MCF 10A (cell line): ENCODE measurements around the gene AGT. TPM values are rescaled to one million over a fixed set of nuclear protein-coding genes. Genes with fewer than 3 reads are reported as not detected.

Source experiments
- BruUV-seq: library from RNA; stranded (reverse); fragments of 400-500 nt; replicated peaks from 2 replicates; lab custom pipeline; 2021; lab: Mats Ljungman, UMichigan
- CTCF ChIA-PET: fragments of 300-600 bp; sonication (Branson Sonifier 250); formaldehyde crosslinking; extraction: SDS; loops from one replicate; lab custom pipeline; 2021; ENCODE audit warnings: antibody characterized with exemption, inconsistent platforms; lab: Yijun Ruan, JAX
- POLR2A ChIA-PET: fragments of 300-600, 350-650 bp; sonication (Branson Sonifier 250); formaldehyde crosslinking; extraction: SDS; loops from one replicate; lab custom pipeline; 2020; ENCODE audit warnings: antibody characterized with exemption, inconsistent platforms; lab: Yijun Ruan, JAX
- DNase-seq: peaks from one replicate; pipeline ENCODE4 v3.0.0-alpha.2; 2018; ENCODE audit not compliant: unreplicated experiment
- H3K27ac Mint-ChIP-seq: one replicate; pipeline ENCODE4 v1.8.0; 2022; ENCODE audit warnings: mild to moderate bottlenecking, low read depth, mixed read lengths; ENCODE audit not compliant: unreplicated experiment
- H3K27me3 Mint-ChIP-seq: one replicate; pipeline ENCODE4 v1.8.0; 2022; ENCODE audit warnings: mixed read lengths; ENCODE audit not compliant: insufficient read depth, unreplicated experiment
- H3K36me3 Mint-ChIP-seq: one replicate; pipeline ENCODE4 v1.8.0; 2022; ENCODE audit warnings: mild to moderate bottlenecking, moderate library complexity, mixed read lengths; ENCODE audit not compliant: insufficient read depth, unreplicated experiment
- H3K4me1 Mint-ChIP-seq: one replicate; pipeline ENCODE4 v1.8.0; 2022; ENCODE audit warnings: mixed read lengths; ENCODE audit not compliant: insufficient read depth, unreplicated experiment
- H3K4me3 Mint-ChIP-seq: one replicate; pipeline ENCODE4 v1.8.0; 2022; ENCODE audit warnings: mild to moderate bottlenecking, moderate library complexity, mixed read lengths; ENCODE audit not compliant: unreplicated experiment
- H3K9me3 Mint-ChIP-seq: one replicate; pipeline ENCODE4 v1.8.0; 2022; ENCODE audit warnings: mixed read lengths; ENCODE audit not compliant: unreplicated experiment
- CTCF ChIP-seq: fragments of 200-600 bp; IDR thresholded peaks from one replicate; pipeline ENCODE4 v1.8.0; 2022; ENCODE audit warnings: antibody characterized with exemption, mild to moderate bottlenecking; ENCODE audit not compliant: unreplicated experiment
- intact Hi-C: fragments of 100-400 bp; cut with micrococcal nuclease; formaldehyde crosslinking; loops from 2 replicates; pipeline ENCODE4 v1.14.1; 2022
- total RNA-seq: library from RNA; stranded (reverse); gene quantifications from 2 replicates; pipeline ENCODE4 v1.2.3, GENCODE V29; 2022

AGT gene
- total RNA-seq, 1 experiment from 2014 or later = not detected

GRCh38 chr1:230704830-230705229, 9.1 kb downstream of the AGT start:
- intact Hi-C loops = no loop called here

GRCh38 chr1:230703679-230704385, 10.1 kb downstream of the AGT start:
- H3K4me3 Mint-ChIP-seq = no peak overlapping the region
- H3K36me3 Mint-ChIP-seq = no peaks in the 10 kb centered on the region
- BruUV-seq = no TSS peak
- POLR2A ChIA-PET = no interaction called here
- peaks cover 14% of the 10 kb centered on the region for H3K27me3 Mint-ChIP-seq
- no peak overlapping the region for H3K27ac Mint-ChIP-seq
- no peak for TF ChIP-seq CTCF
- CTCF ChIA-PET = interaction anchor here (0.6 to 1.5 kb wide), 2 partner anchors 12 to 350 kb away, joined by 3 read pairs; no protein-coding TSS in a partner anchor
- H3K9me3 Mint-ChIP-seq = no peaks in the 10 kb centered on the region
- DNase-seq = no peak
- H3K4me1 Mint-ChIP-seq = peaks cover 7% of the 10 kb centered on the region
- intact Hi-C loops = no loop called here

More at GRCh38 chr1:230704830-230705229, 9.1 kb downstream of the AGT start:
- no peak for TF ChIP-seq CTCF
- no peak for DNase-seq
- Mint-ChIP-seq H3K4me1 (peaks cover 11% of the 10 kb centered on the region), H3K36me3 (no peaks in the 10 kb centered on the region), H3K4me3 (no peak overlapping the region), H3K27me3 (peaks cover 14% of the 10 kb centered on the region), H3K9me3 (no peaks in the 10 kb centered on the region), H3K27ac (no peak overlapping the region)
- BruUV-seq = no TSS peak
- CTCF ChIA-PET = interaction anchor here (1.5 kb wide), 1 partner anchor 11 kb away, joined by 3 read pairs; no protein-coding TSS in a partner anchor
- POLR2A ChIA-PET = interaction anchor here (1.0 kb wide), 1 partner anchor 10 kb away, joined by 3 read pairs; no protein-coding TSS in a partner anchor

GRCh38 chr1:230702934-230703678, 10.8 kb downstream of the AGT start:
- Mint-ChIP-seq H3K27me3 (peaks cover 14% of the 10 kb centered on the region), H3K9me3 (no peaks in the 10 kb centered on the region), H3K4me1 (no peaks in the 10 kb centered on the region), H3K36me3 (no peaks in the 10 kb centered on the region), H3K4me3 (no peak overlapping the region), H3K27ac (no peak overlapping the region)
- no TSS peak for BruUV-seq
- ChIA-PET CTCF (interaction anchor here (0.6 kb wide), 2 partner anchors 16 to 350 kb away, joined by 3 read pairs; no protein-coding TSS in a partner anchor), POLR2A (no interaction called here)
- intact Hi-C loops = no loop called here
- TF ChIP-seq CTCF = no peak
- no peak for DNase-seq
